ENCODE results near the gene NATD1.

Gene NATD1

DNA sequence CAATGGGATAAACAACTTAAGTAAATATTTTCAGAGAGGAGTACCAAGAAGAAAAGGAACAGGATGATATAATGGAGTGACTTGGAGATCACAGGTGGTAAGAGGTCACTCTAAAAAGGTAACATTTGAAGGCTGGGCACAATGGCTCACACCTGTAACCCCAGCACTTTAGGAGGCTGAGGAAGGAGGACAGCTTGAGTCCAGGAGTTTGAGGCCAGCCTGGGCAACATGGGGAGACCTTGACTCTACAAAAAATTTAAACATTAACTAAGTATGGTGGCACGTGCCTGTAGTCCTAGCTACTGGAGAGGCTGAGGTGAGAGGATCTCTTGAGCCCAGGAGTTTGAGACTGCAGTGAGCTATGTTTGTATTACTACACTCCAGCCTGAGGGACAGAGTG, 35.9 kb downstream of the NATD1 start:
- in situ Hi-C loops (cut with HindIII; ENCODE audit: low sequenced_read_pairs), result no loop called here
- no peak overlapping the region for H3K4me3 ChIP-seq (ENCODE audit: low read depth, low read length)
- DNase-seq (ENCODE audit: low read depth), result no peak
- TF ChIP-seq, protein P1, sequence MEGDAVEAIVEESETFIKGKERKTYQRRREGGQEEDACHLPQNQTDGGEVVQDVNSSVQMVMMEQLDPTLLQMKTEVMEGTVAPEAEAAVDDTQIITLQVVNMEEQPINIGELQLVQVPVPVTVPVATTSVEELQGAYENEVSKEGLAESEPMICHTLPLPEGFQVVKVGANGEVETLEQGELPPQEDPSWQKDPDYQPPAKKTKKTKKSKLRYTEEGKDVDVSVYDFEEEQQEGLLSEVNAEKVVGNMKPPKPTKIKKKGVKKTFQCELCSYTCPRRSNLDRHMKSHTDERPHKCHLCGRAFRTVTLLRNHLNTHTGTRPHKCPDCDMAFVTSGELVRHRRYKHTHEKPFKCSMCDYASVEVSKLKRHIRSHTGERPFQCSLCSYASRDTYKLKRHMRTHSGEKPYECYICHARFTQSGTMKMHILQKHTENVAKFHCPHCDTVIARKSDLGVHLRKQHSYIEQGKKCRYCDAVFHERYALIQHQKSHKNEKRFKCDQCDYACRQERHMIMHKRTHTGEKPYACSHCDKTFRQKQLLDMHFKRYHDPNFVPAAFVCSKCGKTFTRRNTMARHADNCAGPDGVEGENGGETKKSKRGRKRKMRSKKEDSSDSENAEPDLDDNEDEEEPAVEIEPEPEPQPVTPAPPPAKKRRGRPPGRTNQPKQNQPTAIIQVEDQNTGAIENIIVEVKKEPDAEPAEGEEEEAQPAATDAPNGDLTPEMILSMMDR (IDR thresholded peaks at IDR 0.05; ENCODE audit: low read depth, low read length, missing control alignments), result no peak

DNA sequence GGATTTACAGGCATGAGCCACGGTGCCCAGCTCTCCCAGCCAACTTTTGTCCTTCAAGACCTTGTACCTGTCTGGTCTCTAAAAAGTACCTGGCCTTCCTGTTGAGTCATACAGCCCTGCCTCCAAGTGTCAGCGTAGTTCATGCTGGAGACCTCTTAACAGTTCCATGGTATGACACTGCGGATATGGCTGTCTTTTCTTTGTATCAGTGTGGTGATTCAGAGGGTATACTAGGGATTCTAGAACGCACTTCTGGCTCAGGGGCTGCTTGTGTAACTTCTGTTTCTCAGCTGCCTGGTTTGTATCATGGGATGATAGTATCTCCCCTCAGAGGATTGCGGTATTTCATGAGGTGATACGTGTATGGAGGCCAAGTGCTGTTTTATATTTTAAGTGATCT, 37.3 kb downstream of the NATD1 start:
- DNase-seq (ENCODE audit: low read depth), result no peak
- H3K4me3 ChIP-seq (ENCODE audit: low read depth, low read length), result no peak overlapping the region
- in situ Hi-C loops (cut with HindIII; ENCODE audit: low sequenced_read_pairs), result no loop called here
- TF ChIP-seq, protein P1 (IDR thresholded peaks at IDR 0.05; ENCODE audit: low read depth, low read length, missing control alignments), result no peak

DNA sequence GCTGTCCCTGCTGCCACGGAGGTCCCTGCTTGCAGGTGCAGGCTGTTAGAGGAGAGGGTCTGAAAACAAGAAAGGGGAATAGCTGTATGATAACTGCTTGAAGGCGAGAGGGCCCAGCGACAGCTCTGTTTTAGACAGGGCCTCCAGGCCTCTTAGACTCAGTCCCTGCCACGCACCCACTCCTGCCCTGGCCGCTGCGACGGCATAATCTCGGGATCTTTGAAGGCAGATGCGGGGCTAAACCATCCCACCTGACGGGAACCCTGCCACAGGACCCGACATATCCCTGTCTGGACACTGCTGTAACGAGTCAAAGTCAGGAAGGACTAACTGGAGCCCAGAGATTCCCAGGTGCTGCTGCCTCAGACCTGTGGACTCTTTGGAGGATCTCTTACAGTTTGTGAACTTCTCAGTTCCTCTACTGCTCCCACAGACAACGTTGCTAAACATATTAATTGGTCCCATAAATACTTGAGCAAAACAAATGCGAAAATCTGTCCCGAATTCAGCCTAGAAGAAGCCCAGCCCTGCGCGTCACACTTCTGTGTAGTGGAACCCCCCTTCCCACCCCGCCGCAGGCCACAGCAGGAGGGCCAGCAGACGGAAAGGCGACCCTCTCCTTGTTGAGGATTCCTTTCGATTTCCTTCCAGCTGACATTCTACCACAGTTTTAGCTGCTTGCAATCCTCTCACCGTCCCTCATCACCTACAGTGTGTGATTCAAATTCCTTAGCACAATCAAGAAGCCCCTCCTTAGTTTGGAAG, 38.3 kb downstream of the NATD1 start:
- TF ChIP-seq, protein P1 (IDR thresholded peaks at IDR 0.05; ENCODE audit: low read depth, low read length, missing control alignments), result no peak
- DNase-seq (ENCODE audit: low read depth), result no peak
- in situ Hi-C loops (cut with HindIII; ENCODE audit: low sequenced_read_pairs), result no loop called here
- H3K4me3 ChIP-seq (ENCODE audit: low read depth, low read length), result peak overlapping the region; percentile 97

DNA sequence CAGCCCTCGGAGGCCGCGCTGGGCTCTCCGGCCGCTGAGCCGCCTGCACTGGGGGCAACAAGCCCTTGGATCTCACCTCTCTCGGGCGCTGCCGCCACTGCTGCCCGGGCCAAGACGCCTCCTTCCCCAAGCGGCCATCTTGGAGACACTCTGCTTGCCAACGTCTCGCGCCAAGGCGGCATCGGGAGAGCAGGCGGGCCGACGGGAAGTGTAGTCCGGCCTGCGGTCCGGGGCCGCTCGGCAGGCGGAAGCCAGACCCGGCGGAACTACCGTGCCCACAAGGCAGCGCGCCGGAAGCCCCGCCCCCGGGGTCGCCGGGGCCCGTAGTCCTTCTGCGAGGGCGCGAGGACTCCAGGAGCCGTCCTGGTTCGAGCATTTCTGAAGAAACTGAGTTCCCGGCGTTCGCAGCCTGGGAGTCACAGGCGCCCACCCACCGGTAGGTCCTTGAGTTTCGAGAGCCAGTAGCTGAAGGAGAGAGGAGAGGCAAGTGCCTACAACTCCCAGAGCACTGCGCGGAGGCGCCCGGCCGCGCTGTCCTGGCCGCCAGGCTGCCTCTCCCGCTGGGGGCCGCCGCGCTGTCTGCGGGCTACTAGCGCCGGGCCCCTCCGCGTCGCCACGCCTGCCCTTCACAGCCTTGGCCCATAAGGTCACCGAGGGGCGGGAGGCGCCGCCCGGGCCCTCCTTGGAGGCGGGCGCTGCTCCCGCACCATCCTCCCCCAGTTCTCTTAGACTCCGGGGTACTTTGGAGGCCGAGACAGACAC, 39.0 kb downstream of the NATD1 start, which contains the start of gene TMEM11:
TMEM11 (minus strand) TSS at position 147 of the 762 bp plus-strand sequence; CDS start at position 138, 9 bp downstream.
- TF ChIP-seq, protein P1 (IDR thresholded peaks at IDR 0.05; ENCODE audit: low read depth, low read length, missing control alignments), result peak; percentile 9
- in situ Hi-C loops (cut with HindIII; ENCODE audit: low sequenced_read_pairs), result no loop called here
- peak within 1 kb of the TSS; percentile 97 for H3K4me3 ChIP-seq (ENCODE audit: low read depth, low read length)
- DNase-seq (ENCODE audit: low read depth), result peak; percentile 88

DNA sequence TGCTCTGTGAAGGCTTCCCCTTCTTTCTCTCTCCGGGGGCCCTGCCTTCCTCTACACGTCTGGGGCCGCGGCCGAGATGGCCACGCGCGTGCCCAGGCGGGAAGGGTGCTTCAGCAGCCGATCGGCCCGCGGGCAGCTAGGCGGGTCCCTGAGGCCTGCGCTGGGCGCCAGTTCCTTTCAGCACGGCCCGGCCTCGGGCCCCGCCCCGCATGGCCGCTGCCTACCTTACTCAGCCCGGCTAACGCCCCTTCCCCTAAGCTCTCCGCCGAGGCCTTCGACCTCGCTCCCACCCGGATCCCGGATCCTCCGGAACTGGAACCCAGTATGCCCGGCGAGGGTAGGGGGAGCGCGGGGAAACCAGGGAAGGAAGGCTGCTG, 39.6 kb downstream of the NATD1 start:
- in situ Hi-C loops (cut with HindIII; ENCODE audit: low sequenced_read_pairs), result no loop called here
- H3K4me3 ChIP-seq (ENCODE audit: low read depth, low read length), result peak overlapping the region; percentile 97
- no peak for DNase-seq (ENCODE audit: low read depth)
- TF ChIP-seq, protein P1 (IDR thresholded peaks at IDR 0.05; ENCODE audit: low read depth, low read length, missing control alignments), result no peak

DNA sequence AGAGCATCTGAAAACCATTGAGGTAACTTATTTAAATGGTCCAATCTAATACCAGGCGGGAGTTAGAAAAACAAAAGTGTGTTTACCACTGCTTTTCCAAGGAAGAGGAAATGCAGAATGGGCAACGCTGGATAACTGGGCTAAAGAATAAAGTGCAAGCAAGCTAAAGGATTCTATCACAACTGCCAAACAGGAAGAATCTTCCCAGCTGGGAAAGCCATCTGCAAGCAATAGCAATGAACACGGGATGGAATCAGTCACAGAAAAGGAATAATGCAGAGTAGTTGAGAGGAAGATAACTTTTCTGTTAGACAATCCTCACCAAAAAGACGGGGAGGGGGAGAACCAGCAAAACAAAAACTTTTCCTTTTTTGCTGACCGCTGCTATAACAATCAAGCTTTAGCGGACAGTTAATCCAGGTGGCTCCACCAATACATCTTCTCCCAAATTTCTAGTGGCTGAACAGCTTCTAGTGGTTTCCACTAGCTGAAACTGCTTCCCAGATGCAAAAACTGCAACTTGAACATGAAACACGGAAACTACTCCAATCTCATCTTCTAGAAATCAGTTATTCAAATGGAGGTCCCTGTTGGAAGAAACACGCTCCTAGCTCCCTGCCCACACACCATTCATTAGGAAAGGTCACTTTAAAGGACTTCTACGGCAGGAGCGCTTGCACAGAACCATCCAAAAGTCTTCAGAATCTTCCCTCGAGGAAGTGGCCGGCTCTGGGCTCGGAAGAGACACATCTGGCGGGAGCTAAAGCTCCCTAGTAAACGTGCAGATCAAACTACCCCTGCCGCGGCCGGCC, 40.2 kb downstream of the NATD1 start:
- no peak for DNase-seq (ENCODE audit: low read depth)
- in situ Hi-C loops (cut with HindIII; ENCODE audit: low sequenced_read_pairs), result no loop called here
- TF ChIP-seq, protein P1 (IDR thresholded peaks at IDR 0.05; ENCODE audit: low read depth, low read length, missing control alignments), result no peak

More for the DNA sequence above, 40.2 kb downstream of the NATD1 start:
- H3K4me3 ChIP-seq (ENCODE audit: low read depth, low read length), result peak overlapping the region; percentile 97
